Measurements from ENCODE around the gene JPH3. TPM values are rescaled to one million over a fixed set of nuclear protein-coding genes. Genes with fewer than 3 reads are reported as not detected.

Gene JPH3
- total RNA-seq, 4 donors from 2014 or later = not detected

DNA sequence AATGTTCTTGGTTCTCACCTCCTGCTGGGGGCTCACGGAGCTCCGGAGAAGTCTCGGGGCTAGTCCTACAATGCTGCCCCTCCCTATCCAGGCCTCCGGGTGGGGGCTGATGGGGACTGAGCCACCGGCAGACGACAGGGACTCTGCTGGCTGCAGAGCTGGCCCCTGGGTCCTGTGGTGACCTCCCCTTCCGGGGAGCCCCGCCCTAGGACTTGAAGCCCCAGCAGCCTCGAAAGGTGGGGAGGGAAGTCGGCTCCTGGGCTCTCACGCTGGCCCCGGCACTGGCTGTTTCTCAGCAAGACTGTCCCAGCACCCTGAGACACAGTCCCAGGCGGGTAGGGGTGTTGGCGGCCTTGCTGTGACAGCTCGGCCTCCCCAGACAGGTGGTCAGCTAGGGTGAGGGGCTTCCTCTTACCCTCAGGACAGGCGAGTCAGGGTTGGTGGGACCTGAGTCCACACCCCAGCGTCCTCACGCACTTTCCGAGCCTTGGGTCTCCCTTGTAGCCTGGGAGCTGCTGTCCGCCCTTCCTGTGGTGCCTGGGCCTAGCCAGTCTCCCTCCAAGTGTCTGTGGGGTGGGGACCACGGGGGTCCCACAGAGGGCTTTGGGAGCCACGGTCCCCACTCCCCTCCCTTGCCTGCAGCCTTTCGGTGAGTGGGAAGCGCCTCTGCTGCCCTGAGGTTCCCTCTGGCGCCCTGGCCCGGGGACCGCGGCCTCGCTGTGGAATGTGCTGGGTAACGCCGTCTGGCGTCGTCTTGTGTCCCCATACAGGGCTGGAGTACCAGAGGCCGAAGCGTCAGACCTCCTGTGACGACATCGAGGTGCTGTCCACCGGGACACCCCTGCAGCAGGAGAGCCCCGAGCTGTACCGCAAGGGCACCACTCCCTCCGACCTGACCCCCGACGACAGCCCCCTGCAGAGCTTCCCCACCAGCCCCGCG lies 86.8 kb downstream of the JPH3 start:
- ATAC-seq = no peak
- in situ Hi-C loops (cut with MboI; ENCODE audit: low sequenced_read_pairs in 4 of 4) (no loop called here), intact Hi-C loops (cut with DNase I; ENCODE audit: low total_unique reads) (no loop called here)
- no peak for TF ChIP-seq POLR2A (IDR thresholded peaks at IDR 0.05)
- TF ChIP-seq, protein P1, sequence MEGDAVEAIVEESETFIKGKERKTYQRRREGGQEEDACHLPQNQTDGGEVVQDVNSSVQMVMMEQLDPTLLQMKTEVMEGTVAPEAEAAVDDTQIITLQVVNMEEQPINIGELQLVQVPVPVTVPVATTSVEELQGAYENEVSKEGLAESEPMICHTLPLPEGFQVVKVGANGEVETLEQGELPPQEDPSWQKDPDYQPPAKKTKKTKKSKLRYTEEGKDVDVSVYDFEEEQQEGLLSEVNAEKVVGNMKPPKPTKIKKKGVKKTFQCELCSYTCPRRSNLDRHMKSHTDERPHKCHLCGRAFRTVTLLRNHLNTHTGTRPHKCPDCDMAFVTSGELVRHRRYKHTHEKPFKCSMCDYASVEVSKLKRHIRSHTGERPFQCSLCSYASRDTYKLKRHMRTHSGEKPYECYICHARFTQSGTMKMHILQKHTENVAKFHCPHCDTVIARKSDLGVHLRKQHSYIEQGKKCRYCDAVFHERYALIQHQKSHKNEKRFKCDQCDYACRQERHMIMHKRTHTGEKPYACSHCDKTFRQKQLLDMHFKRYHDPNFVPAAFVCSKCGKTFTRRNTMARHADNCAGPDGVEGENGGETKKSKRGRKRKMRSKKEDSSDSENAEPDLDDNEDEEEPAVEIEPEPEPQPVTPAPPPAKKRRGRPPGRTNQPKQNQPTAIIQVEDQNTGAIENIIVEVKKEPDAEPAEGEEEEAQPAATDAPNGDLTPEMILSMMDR (IDR thresholded peaks at IDR 0.05 in 4 of 5, conservative IDR thresholded peaks at IDR 0.05 in 1 of 5) = no peak
- no peak for DNase-seq
- Histone ChIP-seq H3K27ac (no peak overlapping the region), H3K36me3 (no peaks in the 10 kb centered on the region), H3K4me1 (no peaks in the 10 kb centered on the region), H3K9me3 (no peaks in the 10 kb centered on the region), H3K27me3 (peaks cover 34 to 71% (median 47%) of the 10 kb centered on the region in 3 donors), H3K4me3 (no peak overlapping the region)

DNA sequence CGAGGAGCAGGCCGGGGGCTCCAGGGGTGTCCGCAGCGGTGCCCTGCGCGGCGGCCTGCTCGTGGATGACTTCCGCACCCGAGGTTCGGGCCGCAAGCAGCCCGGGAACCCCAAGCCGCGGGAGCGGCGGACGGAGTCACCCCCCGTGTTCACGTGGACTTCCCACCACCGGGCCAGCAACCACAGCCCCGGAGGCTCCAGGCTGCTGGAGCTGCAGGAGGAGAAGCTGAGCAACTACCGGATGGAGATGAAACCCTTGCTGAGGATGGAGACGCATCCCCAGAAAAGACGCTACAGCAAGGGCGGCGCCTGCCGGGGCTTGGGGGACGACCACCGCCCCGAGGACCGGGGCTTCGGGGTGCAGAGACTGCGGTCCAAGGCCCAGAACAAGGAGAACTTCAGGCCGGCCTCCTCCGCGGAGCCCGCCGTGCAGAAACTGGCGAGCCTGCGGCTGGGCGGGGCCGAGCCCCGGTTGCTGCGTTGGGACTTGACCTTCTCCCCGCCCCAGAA lies 87.7 kb downstream of the JPH3 start:
- no peak for TF ChIP-seq POLR2A (IDR thresholded peaks at IDR 0.05)
- TF ChIP-seq, protein P1 (IDR thresholded peaks at IDR 0.05 in 4 of 5, conservative IDR thresholded peaks at IDR 0.05 in 1 of 5) = no peak
- Histone ChIP-seq H3K4me3 (no peak overlapping the region), H3K4me1 (no peaks in the 10 kb centered on the region), H3K27me3 (peaks cover 33 to 65% (median 41%) of the 10 kb centered on the region in 3 donors), H3K36me3 (no peaks in the 10 kb centered on the region), H3K9me3 (no peaks in the 10 kb centered on the region), H3K27ac (no peak overlapping the region)
- ATAC-seq (no peak), DNase-seq (no peak)
- intact Hi-C loops (cut with DNase I; ENCODE audit: low total_unique reads) (no loop called here), in situ Hi-C loops (cut with MboI; ENCODE audit: low sequenced_read_pairs in 4 of 4) (no loop called here)

DNA sequence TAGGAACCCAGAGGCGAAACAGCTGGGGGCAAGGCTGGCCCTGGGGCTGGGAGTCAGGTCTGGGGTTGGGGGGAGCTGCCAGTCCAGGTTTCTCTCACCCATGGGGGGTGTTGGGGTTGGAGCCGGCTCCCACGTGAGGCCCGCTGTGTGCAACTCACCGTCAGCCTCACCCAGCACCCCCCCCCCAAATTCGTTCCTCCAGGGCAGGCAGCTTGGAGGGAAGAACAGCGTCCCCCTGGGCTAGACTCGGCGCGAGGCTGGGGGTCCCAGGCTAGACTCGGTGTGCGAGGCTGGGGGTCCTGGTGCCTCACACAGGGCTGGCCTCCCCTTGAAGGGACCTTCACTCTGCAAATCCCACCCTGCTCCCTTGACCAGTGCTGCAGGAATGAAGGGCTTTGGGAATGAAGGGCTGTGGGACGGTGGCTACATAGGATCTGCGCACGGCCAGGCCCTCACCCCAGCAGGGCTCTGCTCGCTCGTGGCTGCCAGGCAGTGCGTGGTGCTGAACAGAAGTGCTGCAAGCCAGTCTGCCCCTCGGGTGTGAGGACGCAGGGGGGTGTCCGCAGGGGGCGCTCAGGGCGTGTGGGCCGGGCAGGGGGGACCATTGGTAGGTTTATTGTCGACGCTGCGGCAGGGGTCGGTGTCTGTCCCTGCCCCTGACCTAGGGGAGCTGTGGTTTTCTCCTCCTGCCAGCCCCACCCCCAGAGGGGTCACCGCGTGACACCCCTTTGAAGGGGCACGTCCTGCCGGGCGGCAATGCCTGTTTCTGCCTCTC lies 88.8 kb downstream of the JPH3 start:
- no peaks in the 10 kb centered on the region for H3K9me3 ChIP-seq
- DNase-seq (no peak), ATAC-seq (no peak)
- no peak overlapping the region for H3K4me3 ChIP-seq
- in situ Hi-C loops (cut with MboI; ENCODE audit: low sequenced_read_pairs in 4 of 4) = no loop called here
- no peak for TF ChIP-seq POLR2A (IDR thresholded peaks at IDR 0.05)
- TF ChIP-seq, protein P1 (IDR thresholded peaks at IDR 0.05 in 4 of 5, conservative IDR thresholded peaks at IDR 0.05 in 1 of 5) = no peak
- H3K27me3 ChIP-seq = peaks cover 24 to 54% (median 37%) of the 10 kb centered on the region in 3 donors
- intact Hi-C loops (cut with DNase I; ENCODE audit: low total_unique reads) = no loop called here
- H3K4me1 ChIP-seq = no peaks in the 10 kb centered on the region
- no peaks in the 10 kb centered on the region for H3K36me3 ChIP-seq
- no peak overlapping the region for H3K27ac ChIP-seq

DNA sequence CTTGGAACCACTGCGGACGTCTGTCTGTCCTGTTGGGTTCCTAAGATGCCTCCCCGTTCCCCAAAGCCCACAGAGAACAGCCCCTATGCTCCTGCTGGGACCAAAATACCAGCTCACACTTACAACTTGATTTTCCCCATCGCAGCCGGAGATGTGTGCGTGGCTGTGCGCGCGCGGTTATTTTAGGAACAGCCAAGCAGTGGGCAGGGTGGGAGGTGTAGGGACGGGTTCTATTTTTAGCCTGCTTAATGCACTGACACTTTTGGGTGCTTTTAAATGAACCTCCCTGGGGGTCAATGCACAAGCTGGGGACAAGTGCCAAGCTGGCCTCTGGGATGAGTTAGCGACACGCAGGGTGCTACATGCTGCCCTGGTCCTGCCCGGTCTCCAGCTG lies 89.4 kb downstream of the JPH3 start:
- in situ Hi-C loops (cut with MboI; ENCODE audit: low sequenced_read_pairs in 4 of 4) = no loop called here
- Histone ChIP-seq H3K4me1 (no peaks in the 10 kb centered on the region), H3K27ac (no peak overlapping the region), H3K36me3 (no peaks in the 10 kb centered on the region), H3K4me3 (no peak overlapping the region), H3K27me3 (peaks cover 18 to 50% (median 37%) of the 10 kb centered on the region in 3 donors), H3K9me3 (no peaks in the 10 kb centered on the region)
- intact Hi-C loops (cut with DNase I; ENCODE audit: low total_unique reads) = no loop called here
- DNase-seq (no peak), ATAC-seq (no peak)
- TF ChIP-seq POLR2A (IDR thresholded peaks at IDR 0.05) = no peak
- TF ChIP-seq, protein P1 (IDR thresholded peaks at IDR 0.05 in 4 of 5, conservative IDR thresholded peaks at IDR 0.05 in 1 of 5) = no peak
